PC-9 (cell line): ENCODE results near the gene MCTP1.

Experiments used
- EZH2 ChIP-seq: fragments of 200-600 bp; sonication (generic); IDR thresholded peaks from 2 replicates; pipeline ENCODE4 v1.8.0; 2017; ENCODE audit warnings: antibody characterized with exemption, low read depth
- TF ChIP-seq, protein P1 (sequence below): fragments of 200-600 bp; sonication (generic); conservative IDR thresholded peaks from 2 replicates; pipeline ENCODE4 v1.6.1; 2017; ENCODE audit warnings: mixed run types, antibody characterized with exemption, mild to moderate bottlenecking, moderate library complexity

DNA sequence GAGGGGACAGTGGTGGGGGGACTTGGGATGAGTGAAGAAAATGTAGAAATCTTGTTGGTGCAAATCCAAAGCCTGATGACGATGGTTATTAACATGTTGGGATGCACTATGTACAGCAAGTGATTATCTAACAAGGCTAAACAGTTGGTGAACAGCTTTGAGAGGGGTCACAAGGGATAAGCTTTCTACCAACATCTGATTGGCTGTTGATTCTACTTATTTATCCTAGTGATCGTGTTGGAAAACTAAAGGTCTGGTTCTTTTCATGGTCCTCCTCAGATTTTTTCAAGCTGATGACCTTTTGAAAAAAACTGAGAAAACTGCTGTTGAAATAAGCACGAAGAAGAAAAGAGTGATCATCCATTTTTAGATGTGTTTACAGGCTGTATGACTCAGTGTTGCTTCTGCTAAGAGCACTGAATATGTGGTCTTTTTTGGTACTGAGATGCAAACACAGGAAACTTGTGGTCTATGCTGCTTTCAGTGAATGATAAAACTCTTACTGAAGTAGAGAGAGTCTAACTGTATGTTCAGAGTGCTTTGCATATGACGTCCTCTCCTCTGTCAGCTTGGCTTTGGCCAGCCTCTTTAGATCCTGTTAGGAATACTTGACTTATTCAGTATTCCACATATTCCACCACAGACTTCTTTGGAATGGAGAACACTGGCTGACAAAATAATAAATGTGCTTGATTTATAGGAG is 491.6 kb downstream of the MCTP1 start:
- TF ChIP-seq, protein P1, sequence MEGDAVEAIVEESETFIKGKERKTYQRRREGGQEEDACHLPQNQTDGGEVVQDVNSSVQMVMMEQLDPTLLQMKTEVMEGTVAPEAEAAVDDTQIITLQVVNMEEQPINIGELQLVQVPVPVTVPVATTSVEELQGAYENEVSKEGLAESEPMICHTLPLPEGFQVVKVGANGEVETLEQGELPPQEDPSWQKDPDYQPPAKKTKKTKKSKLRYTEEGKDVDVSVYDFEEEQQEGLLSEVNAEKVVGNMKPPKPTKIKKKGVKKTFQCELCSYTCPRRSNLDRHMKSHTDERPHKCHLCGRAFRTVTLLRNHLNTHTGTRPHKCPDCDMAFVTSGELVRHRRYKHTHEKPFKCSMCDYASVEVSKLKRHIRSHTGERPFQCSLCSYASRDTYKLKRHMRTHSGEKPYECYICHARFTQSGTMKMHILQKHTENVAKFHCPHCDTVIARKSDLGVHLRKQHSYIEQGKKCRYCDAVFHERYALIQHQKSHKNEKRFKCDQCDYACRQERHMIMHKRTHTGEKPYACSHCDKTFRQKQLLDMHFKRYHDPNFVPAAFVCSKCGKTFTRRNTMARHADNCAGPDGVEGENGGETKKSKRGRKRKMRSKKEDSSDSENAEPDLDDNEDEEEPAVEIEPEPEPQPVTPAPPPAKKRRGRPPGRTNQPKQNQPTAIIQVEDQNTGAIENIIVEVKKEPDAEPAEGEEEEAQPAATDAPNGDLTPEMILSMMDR: no peak
- TF ChIP-seq EZH2: no peak
